ENCODE measurements around the gene ADCY2.
"Not testable (repeated sequence)": the region's sequence is repeated elsewhere in the genome, so short reads cannot be mapped to it uniquely, and the experiment has no call there.

ADCY2 gene

GRCh38 chr5:7420510-7421280 is 24.8 kb downstream of the ADCY2 start:
- DNase-seq (ENCODE audit: insufficient read length) (no peak), FAIRE-seq (no peak)
- TF ChIP-seq POLR2AphosphoS5 (IDR thresholded peaks at IDR 0.05; ENCODE audit: low read depth, low read length): no peak
- no peak for TF ChIP-seq POLR2A (IDR thresholded peaks at IDR 0.05; ENCODE audit: low read depth, low read length)
- TF ChIP-seq TAF1 (IDR thresholded peaks at IDR 0.05; ENCODE audit: borderline replicate concordance, low read depth, low read length): no peak

- no peak for DNase-seq (ENCODE audit: insufficient read length)
- no peak for FAIRE-seq
- no peak for TF ChIP-seq POLR2AphosphoS5 (IDR thresholded peaks at IDR 0.05; ENCODE audit: low read depth, low read length)
- TF ChIP-seq POLR2A (IDR thresholded peaks at IDR 0.05; ENCODE audit: low read depth, low read length): no peak
- no peak for TF ChIP-seq TAF1 (IDR thresholded peaks at IDR 0.05; ENCODE audit: borderline replicate concordance, low read depth, low read length)
These were observed 26.6 kb downstream of the ADCY2 start for GRCh38 chr5:7422316-7423106.

GRCh38 chr5:7423231-7423630 is 27.3 kb downstream of the ADCY2 start:
- DNase-seq (ENCODE audit: insufficient read length); FAIRE-seq: not testable (repeated sequence)

- DNase-seq (ENCODE audit: insufficient read length): no peak
- TF ChIP-seq POLR2AphosphoS5 (IDR thresholded peaks at IDR 0.05; ENCODE audit: low read depth, low read length) (no peak), TAF1 (IDR thresholded peaks at IDR 0.05; ENCODE audit: borderline replicate concordance, low read depth, low read length) (no peak), POLR2A (IDR thresholded peaks at IDR 0.05; ENCODE audit: low read depth, low read length) (no peak)
- FAIRE-seq: no peak
These were observed 29.9 kb downstream of the ADCY2 start for GRCh38 chr5:7425830-7426229.

- TF ChIP-seq TAF1 (IDR thresholded peaks at IDR 0.05; ENCODE audit: borderline replicate concordance, low read depth, low read length): no peak
- TF ChIP-seq POLR2A (IDR thresholded peaks at IDR 0.05; ENCODE audit: low read depth, low read length): no peak
- TF ChIP-seq POLR2AphosphoS5 (IDR thresholded peaks at IDR 0.05; ENCODE audit: low read depth, low read length): no peak
- FAIRE-seq: no peak
These were observed 30.3 kb downstream of the ADCY2 start for GRCh38 chr5:7426284-7426683.

GRCh38 chr5:7434914-7435313 is 39.0 kb downstream of the ADCY2 start:
- no peak for DNase-seq (ENCODE audit: insufficient read length)
- no peak for FAIRE-seq
- no peak for TF ChIP-seq TAF1 (IDR thresholded peaks at IDR 0.05; ENCODE audit: borderline replicate concordance, low read depth, low read length)

More at GRCh38 chr5:7426284-7426683, 30.3 kb downstream of the ADCY2 start:
- DNase-seq (ENCODE audit: insufficient read length): no peak

GRCh38 chr5:7435503-7435902 is 39.6 kb downstream of the ADCY2 start:
- FAIRE-seq (no peak), DNase-seq (ENCODE audit: insufficient read length) (no peak)
- TF ChIP-seq TAF1 (IDR thresholded peaks at IDR 0.05; ENCODE audit: borderline replicate concordance, low read depth, low read length) (no peak), POLR2AphosphoS5 (IDR thresholded peaks at IDR 0.05; ENCODE audit: low read depth, low read length) (no peak), POLR2A (IDR thresholded peaks at IDR 0.05; ENCODE audit: low read depth, low read length) (no peak)

- no peak for FAIRE-seq
- DNase-seq (ENCODE audit: insufficient read length): no peak
- TF ChIP-seq POLR2A (IDR thresholded peaks at IDR 0.05; ENCODE audit: low read depth, low read length): no peak
- TF ChIP-seq TAF1 (IDR thresholded peaks at IDR 0.05; ENCODE audit: borderline replicate concordance, low read depth, low read length): no peak
- TF ChIP-seq POLR2AphosphoS5 (IDR thresholded peaks at IDR 0.05; ENCODE audit: low read depth, low read length): no peak
These were observed 40.6 kb downstream of the ADCY2 start for GRCh38 chr5:7436521-7436920.

GRCh38 chr5:7437836-7438235 is 41.9 kb downstream of the ADCY2 start:
- DNase-seq (ENCODE audit: insufficient read length) (no peak), FAIRE-seq (no peak)
- TF ChIP-seq TAF1 (IDR thresholded peaks at IDR 0.05; ENCODE audit: borderline replicate concordance, low read depth, low read length): no peak
- no peak for TF ChIP-seq POLR2A (IDR thresholded peaks at IDR 0.05; ENCODE audit: low read depth, low read length)
- no peak for TF ChIP-seq POLR2AphosphoS5 (IDR thresholded peaks at IDR 0.05; ENCODE audit: low read depth, low read length)

GRCh38 chr5:7445068-7445467 is 49.1 kb downstream of the ADCY2 start:
- TF ChIP-seq POLR2A (IDR thresholded peaks at IDR 0.05; ENCODE audit: low read depth, low read length) (no peak), TAF1 (IDR thresholded peaks at IDR 0.05; ENCODE audit: borderline replicate concordance, low read depth, low read length) (no peak), POLR2AphosphoS5 (IDR thresholded peaks at IDR 0.05; ENCODE audit: low read depth, low read length) (no peak)
- FAIRE-seq (no peak), DNase-seq (ENCODE audit: insufficient read length) (no peak)

GRCh38 chr5:7445831-7446230 is 49.9 kb downstream of the ADCY2 start:
- FAIRE-seq: no peak
- DNase-seq (ENCODE audit: insufficient read length): no peak
- no peak for TF ChIP-seq POLR2AphosphoS5 (IDR thresholded peaks at IDR 0.05; ENCODE audit: low read depth, low read length)
- TF ChIP-seq POLR2A (IDR thresholded peaks at IDR 0.05; ENCODE audit: low read depth, low read length): no peak
- TF ChIP-seq TAF1 (IDR thresholded peaks at IDR 0.05; ENCODE audit: borderline replicate concordance, low read depth, low read length): no peak

- FAIRE-seq: no peak
- TF ChIP-seq POLR2AphosphoS5 (IDR thresholded peaks at IDR 0.05; ENCODE audit: low read depth, low read length): no peak
- TF ChIP-seq POLR2A (IDR thresholded peaks at IDR 0.05; ENCODE audit: low read depth, low read length): no peak
- no peak for TF ChIP-seq TAF1 (IDR thresholded peaks at IDR 0.05; ENCODE audit: borderline replicate concordance, low read depth, low read length)
- no peak for DNase-seq (ENCODE audit: insufficient read length)
These were observed 51.0 kb downstream of the ADCY2 start for GRCh38 chr5:7446913-7447312.

Data from GM12892 (cell line).